Tibial artery (tissue), 4 donors: Measurements from ENCODE around the gene LGALS3.
A peak's percentile ranks its signal among the peaks of the same experiment; 100 is the strongest.

Experiments used
- DNase-seq, 2 donors: peaks; one replicate each; pipeline ENCODE4 v3.0.0-alpha.2; 2019
- H3K27ac ChIP-seq, 2 donors: fragments of 200-600 bp; sonication (generic) in 1 of 2; 1 replicate in 1 of 2; 2 replicates in 1 of 2; pipeline ENCODE4 v1.5.1; 2018 to 2019; ENCODE audit warnings: mild to moderate bottlenecking in 1 of 2
- H3K27me3 ChIP-seq, 2 donors: fragments of 200-600 bp; sonication (generic) in 1 of 2; one replicate each; pipeline versions ENCODE4 v1.5.1 to v1.6.0; 2016 to 2019
- H3K36me3 ChIP-seq, 3 donors: fragments of 200-600 bp; sonication (generic) in 2 of 3; one replicate each; pipeline ENCODE4 v1.5.1; 2016 to 2019; ENCODE audit warnings: mild to moderate bottlenecking in 2 of 3
- H3K4me1 ChIP-seq, 4 donors: fragments of 200-600 bp; sonication (generic) in 2 of 4; 1 replicate in 3 of 4; 2 replicates in 1 of 4; pipeline ENCODE4 v1.5.1; 2016 to 2019
- H3K4me3 ChIP-seq, 2 donors: fragments of 200-600 bp; sonication (generic) in 1 of 2; 1 replicate in 1 of 2; 2 replicates in 1 of 2; pipeline ENCODE4 v1.5.1; 2018 to 2019; ENCODE audit warnings: mild to moderate bottlenecking in 2 of 2
- H3K9me3 ChIP-seq, 3 donors: fragments of 200-600 bp; sonication (generic) in 1 of 3; one replicate each; pipeline ENCODE4 v1.5.1; 2016 to 2019
- CTCF ChIP-seq, 2 experiments: fragments of 200-600 bp in 1 of 2; fragments of 450-650 bp in 1 of 2; IDR thresholded peaks; one replicate each; pipeline ENCODE4 v1.5.1; 2017 to 2019; ENCODE audit warnings: antibody characterized with exemption in 2 of 2, mild to moderate bottlenecking in 1 of 2, moderate library complexity in 1 of 2
- intact Hi-C: fragments of 100-400 bp; cut with DNase I; formaldehyde crosslinking; loops from one replicate; pipeline ENCODE4 v1.15.0; 2023; ENCODE audit warnings: low total_unique reads

The LGALS3 gene

GRCh38 chr14:55157080-55157479 lies 28.0 kb downstream of the LGALS3 start:
- H3K27ac ChIP-seq, result no peak overlapping the region
- no peak overlapping the region for H3K4me3 ChIP-seq
- no peak for TF ChIP-seq CTCF (IDR thresholded peaks at IDR 0.05)
- no peaks in the 10 kb centered on the region for H3K36me3 ChIP-seq
- no peaks in the 10 kb centered on the region for H3K4me1 ChIP-seq
- H3K9me3 ChIP-seq, result no peaks in the 10 kb centered on the region
- intact Hi-C loops, result no loop called here
- DNase-seq, result no peak
- H3K27me3 ChIP-seq, result no peaks in the 10 kb centered on the region

DNA sequence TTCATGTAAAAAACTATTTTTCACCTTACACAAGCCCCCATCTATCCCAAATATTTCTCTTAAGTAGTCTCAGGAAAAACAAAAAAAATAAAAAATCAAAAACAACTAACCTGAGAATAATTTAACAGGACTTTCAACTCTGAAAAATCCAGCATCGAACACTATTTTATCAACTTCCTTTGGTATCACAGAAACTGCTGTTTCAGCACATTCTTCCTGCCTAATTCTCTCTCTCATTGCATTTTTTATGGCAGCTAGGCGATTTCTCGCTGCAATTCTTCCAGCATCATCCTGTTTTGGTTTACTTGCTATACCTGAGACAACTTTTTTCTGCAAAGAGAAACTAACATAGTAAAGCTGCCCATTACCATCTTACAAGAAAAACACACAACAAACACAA lies 29.4 kb downstream of the LGALS3 start:
- DNase-seq, result no peak
- Histone ChIP-seq H3K9me3 (no peaks in the 10 kb centered on the region), H3K36me3 (no peaks in the 10 kb centered on the region), H3K4me3 (no peak overlapping the region), H3K27ac (no peak overlapping the region), H3K4me1 (no peaks in the 10 kb centered on the region), H3K27me3 (no peaks in the 10 kb centered on the region)
- no peak for TF ChIP-seq CTCF (IDR thresholded peaks at IDR 0.05)
- intact Hi-C loops, result no loop called here

DNA sequence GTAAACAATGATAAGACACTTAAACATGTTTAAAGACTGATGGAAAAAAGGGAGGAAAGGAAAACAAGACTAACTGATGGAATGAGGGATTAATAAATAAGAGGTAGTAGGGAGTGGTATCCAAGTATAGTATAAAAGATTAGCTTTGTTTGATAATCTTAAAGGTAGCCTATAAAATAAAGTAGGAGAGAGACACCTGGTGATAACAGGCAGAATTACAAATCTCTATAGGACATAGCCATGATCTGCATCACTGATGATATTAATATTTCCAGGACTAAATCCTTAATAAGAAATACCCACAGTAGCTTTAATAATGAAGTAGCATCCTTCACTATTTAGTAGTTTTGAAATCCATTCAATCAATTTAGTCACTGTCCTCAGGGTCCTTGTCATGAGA lies 31.9 kb downstream of the LGALS3 start:
- Histone ChIP-seq H3K4me3 (no peak overlapping the region), H3K4me1 (no peaks in the 10 kb centered on the region), H3K27ac (no peak overlapping the region), H3K9me3 (no peaks in the 10 kb centered on the region), H3K27me3 (no peaks in the 10 kb centered on the region), H3K36me3 (no peaks in the 10 kb centered on the region)
- DNase-seq, result no peak
- peak; percentile 69 to 72 for TF ChIP-seq CTCF (IDR thresholded peaks at IDR 0.05)
- intact Hi-C loops, result loop anchor here (2.0 kb wide), 1 partner anchor 74 kb away; no protein-coding TSS in a partner anchor

DNA sequence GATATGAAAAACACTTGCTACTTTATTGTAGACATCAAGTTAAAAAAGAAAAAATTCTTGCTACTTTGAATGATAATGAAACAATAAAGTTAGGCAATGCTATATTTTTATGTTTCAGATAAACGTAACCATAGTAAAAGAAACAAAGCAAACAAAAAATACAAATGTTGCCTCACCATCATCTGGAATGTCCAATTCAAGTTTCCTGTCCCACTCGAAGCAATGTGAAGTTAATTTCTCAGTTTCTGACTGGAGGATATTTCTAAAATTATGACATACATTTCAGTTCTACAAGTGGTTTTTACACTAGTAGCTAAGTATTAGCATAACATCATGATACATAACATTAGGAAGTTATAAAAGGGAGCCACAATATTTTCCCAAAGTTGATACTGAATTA lies 41.5 kb downstream of the LGALS3 start:
- H3K4me1 ChIP-seq, result no peaks in the 10 kb centered on the region

GRCh38 chr14:55180006-55180405 lies 51.0 kb downstream of the LGALS3 start:
- Histone ChIP-seq H3K36me3 (no peaks in the 10 kb centered on the region), H3K4me3 (no peak overlapping the region), H3K27me3 (no peaks in the 10 kb centered on the region), H3K9me3 (no peaks in the 10 kb centered on the region), H3K27ac (no peak overlapping the region), H3K4me1 (no peaks in the 10 kb centered on the region)
- no peak for TF ChIP-seq CTCF (IDR thresholded peaks at IDR 0.05)
- intact Hi-C loops, result no loop called here
- DNase-seq, result no peak

More for the DNA sequence above, 41.5 kb downstream of the LGALS3 start:
- TF ChIP-seq CTCF (IDR thresholded peaks at IDR 0.05), result no peak
- intact Hi-C loops, result no loop called here
- Histone ChIP-seq H3K27ac (no peak overlapping the region), H3K4me3 (no peak overlapping the region), H3K9me3 (no peaks in the 10 kb centered on the region), H3K27me3 (no peaks in the 10 kb centered on the region), H3K36me3 (no peaks in the 10 kb centered on the region)
- DNase-seq, result no peak

DNA sequence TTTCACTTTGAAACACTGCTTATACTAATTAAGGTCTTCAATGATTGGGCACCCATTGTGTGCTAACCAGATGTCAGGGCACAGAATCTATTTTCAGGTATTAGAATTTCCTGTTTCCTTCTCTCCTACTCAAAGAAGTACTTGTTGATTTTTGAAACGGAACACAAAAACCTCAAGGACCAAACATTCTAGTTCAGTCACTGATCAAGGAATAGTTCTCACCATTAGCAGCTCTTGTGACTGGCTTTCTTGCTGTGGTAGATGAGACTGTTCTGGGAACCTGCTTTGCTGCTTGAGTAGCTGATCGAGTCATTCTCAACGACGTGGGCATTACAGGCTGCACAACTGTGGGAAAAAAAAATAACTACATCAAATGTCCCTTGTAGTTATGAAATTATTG lies 51.4 kb downstream of the LGALS3 start:
- no peak for TF ChIP-seq CTCF (IDR thresholded peaks at IDR 0.05)
- H3K36me3 ChIP-seq, result no peaks in the 10 kb centered on the region
- H3K9me3 ChIP-seq, result no peaks in the 10 kb centered on the region
- no peak for DNase-seq
- H3K27ac ChIP-seq, result no peak overlapping the region
- intact Hi-C loops, result no loop called here
- no peaks in the 10 kb centered on the region for H3K4me1 ChIP-seq
- H3K27me3 ChIP-seq, result no peaks in the 10 kb centered on the region
- H3K4me3 ChIP-seq, result no peak overlapping the region
